Measurements from ENCODE around the gene PURB. TPM values are rescaled to one million over a fixed set of nuclear protein-coding genes. Genes with fewer than 3 reads are reported as not detected.

The PURB gene
- total and polyA plus RNA-seq, 10 of the 15 experiments (the other 5 are each of a cell fraction or from before 2014, with no cell fraction given): 0.77 to 18.6 (median 8.9) TPM

- TF ChIP-seq CUX1 (IDR thresholded peaks at IDR 0.05; ENCODE audit: insufficient replicate concordance, low read depth, low read length) (no peak), CREB1 (IDR thresholded peaks at IDR 0.05; ENCODE audit: low read depth) (no peak), BCLAF1 (IDR thresholded peaks at IDR 0.05) (no peak), SMARCA5 (IDR thresholded peaks at IDR 0.05) (peak; percentile 51; the same call in 1 of the 2 replicates), ZSCAN29 (IDR thresholded peaks at IDR 0.05) (no peak), NFXL1 (IDR thresholded peaks at IDR 0.05; ENCODE audit: borderline replicate concordance) (no peak), TAF1 (IDR thresholded peaks at IDR 0.05; ENCODE audit: borderline replicate concordance, low read depth, low read length) (no peak), ZNF622 (IDR thresholded peaks at IDR 0.05) (no peak), ETV6 (conservative IDR thresholded peaks at IDR 0.05 in 1 of 2, IDR thresholded peaks at IDR 0.05 in 1 of 2; ENCODE audit: borderline replicate concordance in 1 of 2, low read depth in 1 of 2) (peak in 1 of 2 experiments; percentile 79; a peak in 1 of 4 replicates), BCL11A (IDR thresholded peaks at IDR 0.05; ENCODE audit: low read depth, low read length) (no peak), ATF7 (IDR thresholded peaks at IDR 0.05; ENCODE audit: low read depth) (peak; percentile 74), SP1 (IDR thresholded peaks at IDR 0.05; ENCODE audit: low read depth, low read length) (no peak), ZNF274 (IDR thresholded peaks at IDR 0.05; ENCODE audit: insufficient read depth, insufficient read length) (no peak), BRCA1 (IDR thresholded peaks at IDR 0.05; ENCODE audit: low read depth, low read length) (no peak), ZNF687 (IDR thresholded peaks at IDR 0.05) (no peak), USF2 (IDR thresholded peaks at IDR 0.05; ENCODE audit: borderline replicate concordance, low read depth, low read length) (no peak), NR2C1 (IDR thresholded peaks at IDR 0.05) (no peak), PML (IDR thresholded peaks at IDR 0.05; ENCODE audit: low read length) (no peak)
Observed at GRCh38 chr7:44887293-44887692, 2.0 kb upstream of the PURB start (continued).
